ENCODE results near the gene HERC5.

GRCh38 chr4:88522702-88523324, 65.9 kb downstream of the HERC5 start:
- TF ChIP-seq CTCF (IDR thresholded peaks at IDR 0.05; ENCODE audit: poor library complexity, severe bottlenecking) (no peak), REST (IDR thresholded peaks at IDR 0.05; ENCODE audit: borderline replicate concordance) (no peak), TAF1 (IDR thresholded peaks at IDR 0.05; ENCODE audit: low read depth) (no peak), EZH2 (IDR thresholded peaks at IDR 0.05; ENCODE audit: borderline replicate concordance, insufficient read depth, low read length, poor library complexity, severe bottlenecking) (no peak), RAD21 (conservative IDR thresholded peaks at IDR 0.05) (no peak), POLR2AphosphoS5 (IDR thresholded peaks at IDR 0.05) (peak; percentile 5), EP300 (conservative IDR thresholded peaks at IDR 0.05; ENCODE audit: poor library complexity, severe bottlenecking) (no peak), MXI1 (conservative IDR thresholded peaks at IDR 0.05; ENCODE audit: poor library complexity, severe bottlenecking) (no peak)

Measured in neural cell (in vitro differentiated cells).